Measurements from ENCODE around the gene CHST1.

CHST1 gene

GRCh38 chr11:45649544-45650165 is 15.8 kb downstream of the CHST1 start:
- TF ChIP-seq GABPA (IDR thresholded peaks at IDR 0.05; ENCODE audit: low read depth) (no peak), POLR2AphosphoS5 (IDR thresholded peaks at IDR 0.05; ENCODE audit: low read depth) (no peak), SPI1 (IDR thresholded peaks at IDR 0.05; ENCODE audit: borderline replicate concordance, low read depth) (no peak)
- TF ChIP-seq, protein P1, sequence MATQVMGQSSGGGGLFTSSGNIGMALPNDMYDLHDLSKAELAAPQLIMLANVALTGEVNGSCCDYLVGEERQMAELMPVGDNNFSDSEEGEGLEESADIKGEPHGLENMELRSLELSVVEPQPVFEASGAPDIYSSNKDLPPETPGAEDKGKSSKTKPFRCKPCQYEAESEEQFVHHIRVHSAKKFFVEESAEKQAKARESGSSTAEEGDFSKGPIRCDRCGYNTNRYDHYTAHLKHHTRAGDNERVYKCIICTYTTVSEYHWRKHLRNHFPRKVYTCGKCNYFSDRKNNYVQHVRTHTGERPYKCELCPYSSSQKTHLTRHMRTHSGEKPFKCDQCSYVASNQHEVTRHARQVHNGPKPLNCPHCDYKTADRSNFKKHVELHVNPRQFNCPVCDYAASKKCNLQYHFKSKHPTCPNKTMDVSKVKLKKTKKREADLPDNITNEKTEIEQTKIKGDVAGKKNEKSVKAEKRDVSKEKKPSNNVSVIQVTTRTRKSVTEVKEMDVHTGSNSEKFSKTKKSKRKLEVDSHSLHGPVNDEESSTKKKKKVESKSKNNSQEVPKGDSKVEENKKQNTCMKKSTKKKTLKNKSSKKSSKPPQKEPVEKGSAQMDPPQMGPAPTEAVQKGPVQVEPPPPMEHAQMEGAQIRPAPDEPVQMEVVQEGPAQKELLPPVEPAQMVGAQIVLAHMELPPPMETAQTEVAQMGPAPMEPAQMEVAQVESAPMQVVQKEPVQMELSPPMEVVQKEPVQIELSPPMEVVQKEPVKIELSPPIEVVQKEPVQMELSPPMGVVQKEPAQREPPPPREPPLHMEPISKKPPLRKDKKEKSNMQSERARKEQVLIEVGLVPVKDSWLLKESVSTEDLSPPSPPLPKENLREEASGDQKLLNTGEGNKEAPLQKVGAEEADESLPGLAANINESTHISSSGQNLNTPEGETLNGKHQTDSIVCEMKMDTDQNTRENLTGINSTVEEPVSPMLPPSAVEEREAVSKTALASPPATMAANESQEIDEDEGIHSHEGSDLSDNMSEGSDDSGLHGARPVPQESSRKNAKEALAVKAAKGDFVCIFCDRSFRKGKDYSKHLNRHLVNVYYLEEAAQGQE (IDR thresholded peaks at IDR 0.05; ENCODE audit: insufficient replicate concordance, low read depth), result no peak
- TF ChIP-seq, protein P2, sequence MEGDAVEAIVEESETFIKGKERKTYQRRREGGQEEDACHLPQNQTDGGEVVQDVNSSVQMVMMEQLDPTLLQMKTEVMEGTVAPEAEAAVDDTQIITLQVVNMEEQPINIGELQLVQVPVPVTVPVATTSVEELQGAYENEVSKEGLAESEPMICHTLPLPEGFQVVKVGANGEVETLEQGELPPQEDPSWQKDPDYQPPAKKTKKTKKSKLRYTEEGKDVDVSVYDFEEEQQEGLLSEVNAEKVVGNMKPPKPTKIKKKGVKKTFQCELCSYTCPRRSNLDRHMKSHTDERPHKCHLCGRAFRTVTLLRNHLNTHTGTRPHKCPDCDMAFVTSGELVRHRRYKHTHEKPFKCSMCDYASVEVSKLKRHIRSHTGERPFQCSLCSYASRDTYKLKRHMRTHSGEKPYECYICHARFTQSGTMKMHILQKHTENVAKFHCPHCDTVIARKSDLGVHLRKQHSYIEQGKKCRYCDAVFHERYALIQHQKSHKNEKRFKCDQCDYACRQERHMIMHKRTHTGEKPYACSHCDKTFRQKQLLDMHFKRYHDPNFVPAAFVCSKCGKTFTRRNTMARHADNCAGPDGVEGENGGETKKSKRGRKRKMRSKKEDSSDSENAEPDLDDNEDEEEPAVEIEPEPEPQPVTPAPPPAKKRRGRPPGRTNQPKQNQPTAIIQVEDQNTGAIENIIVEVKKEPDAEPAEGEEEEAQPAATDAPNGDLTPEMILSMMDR (IDR thresholded peaks at IDR 0.05; ENCODE audit: insufficient read depth, low read length), result no peak

DNA sequence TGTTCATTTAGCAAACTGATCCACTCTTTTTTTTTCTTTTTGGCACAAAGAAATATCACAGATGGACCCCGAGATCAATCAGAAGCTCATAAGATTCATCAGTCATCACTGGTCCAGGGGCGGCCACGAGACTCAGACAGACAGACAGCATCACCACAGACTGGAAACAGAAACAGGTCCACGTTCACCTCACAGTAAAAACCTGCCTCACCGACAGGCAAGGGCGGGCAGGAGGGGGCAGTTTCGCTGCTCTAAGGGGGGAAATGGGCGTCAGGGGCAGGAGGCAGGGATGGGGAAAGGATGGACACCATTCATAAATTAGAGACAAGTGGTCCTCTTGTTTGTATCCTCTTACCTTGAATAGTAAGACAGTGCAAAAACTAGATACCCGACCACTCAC is 16.5 kb downstream of the CHST1 start:
- DNase-seq (ENCODE audit: low read depth in 1 of 2, low spot score in 1 of 2), result no peak
- TF ChIP-seq SPI1 (IDR thresholded peaks at IDR 0.05; ENCODE audit: borderline replicate concordance, low read depth) (no peak), POLR2AphosphoS5 (IDR thresholded peaks at IDR 0.05; ENCODE audit: low read depth) (no peak), GABPA (IDR thresholded peaks at IDR 0.05; ENCODE audit: low read depth) (no peak)
- TF ChIP-seq, protein P1 (IDR thresholded peaks at IDR 0.05; ENCODE audit: insufficient replicate concordance, low read depth), result no peak
- TF ChIP-seq, protein P2 (IDR thresholded peaks at IDR 0.05; ENCODE audit: insufficient read depth, low read length), result no peak
- Histone ChIP-seq H3K4me3 (replicated peaks; ENCODE audit: insufficient read depth, low read length) (no peak overlapping the region), H3K27ac (replicated peaks) (no peak overlapping the region), H3K27me3 (ENCODE audit: insufficient read depth, poor library complexity, severe bottlenecking) (peaks cover 20% of the 10 kb centered on the region)

More at GRCh38 chr11:45649544-45650165, 15.8 kb downstream of the CHST1 start:
- Histone ChIP-seq H3K27me3 (ENCODE audit: insufficient read depth, poor library complexity, severe bottlenecking) (peaks cover 20% of the 10 kb centered on the region), H3K4me3 (replicated peaks; ENCODE audit: insufficient read depth, low read length) (no peak overlapping the region), H3K27ac (replicated peaks) (no peak overlapping the region)
- no peak for DNase-seq (ENCODE audit: low read depth in 1 of 2, low spot score in 1 of 2)

DNA sequence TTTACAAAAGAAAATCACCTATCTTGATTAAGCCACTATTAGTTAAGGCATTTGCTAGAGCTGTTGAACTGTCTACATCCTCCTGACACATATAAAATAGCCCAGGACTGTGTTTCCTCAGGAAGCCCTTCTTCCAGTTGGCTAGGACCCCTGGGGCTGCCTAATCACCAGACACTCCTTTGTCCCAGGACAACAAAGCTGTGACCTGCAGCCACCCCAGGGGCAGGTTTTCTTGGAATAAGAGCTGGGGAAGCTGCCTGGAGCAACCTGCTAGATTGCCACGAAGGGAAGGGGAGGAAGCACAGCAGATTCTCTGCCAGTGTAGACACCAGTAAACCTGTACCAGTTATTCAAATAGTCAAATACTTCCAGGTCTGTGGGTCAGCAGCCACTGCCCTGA is 17.6 kb downstream of the CHST1 start:
- peaks cover 20% of the 10 kb centered on the region for H3K27me3 ChIP-seq (ENCODE audit: insufficient read depth, poor library complexity, severe bottlenecking)
- DNase-seq (ENCODE audit: low read depth in 1 of 2, low spot score in 1 of 2), result no peak
- no peak overlapping the region for H3K4me3 ChIP-seq (replicated peaks; ENCODE audit: insufficient read depth, low read length)
- H3K27ac ChIP-seq (replicated peaks), result no peak overlapping the region
- TF ChIP-seq, protein P2 (IDR thresholded peaks at IDR 0.05; ENCODE audit: insufficient read depth, low read length), result no peak
- TF ChIP-seq POLR2AphosphoS5 (IDR thresholded peaks at IDR 0.05; ENCODE audit: low read depth) (no peak), SPI1 (IDR thresholded peaks at IDR 0.05; ENCODE audit: borderline replicate concordance, low read depth) (no peak), GABPA (IDR thresholded peaks at IDR 0.05; ENCODE audit: low read depth) (no peak)
- TF ChIP-seq, protein P1 (IDR thresholded peaks at IDR 0.05; ENCODE audit: insufficient replicate concordance, low read depth), result no peak
